GM19452 (cell line): ENCODE results near the gene SEC22A.

ENCODE experiments used
- ATAC-seq: cut with Tn5 transposase; IDR thresholded peaks from one replicate; pipeline ENCODE4 v1.9.1; 2021; ENCODE audit not compliant: unreplicated experiment

The SEC22A gene

GRCh38 chr3:123201557-123202427, at the start of gene SEC22A:
Gene SEC22A, plus strand, starts transcription at chr3:123201943. Its CDS starts 7,275 bp downstream, at chr3:123209218.
- peak; percentile 96 for ATAC-seq

GRCh38 chr3:123152687-123153086, 49.1 kb upstream of the SEC22A start:
- no peak for ATAC-seq

GRCh38 chr3:123153125-123154019, 48.4 kb upstream of the SEC22A start:
- no peak for ATAC-seq

- ATAC-seq: no peak
These were observed 47.4 kb upstream of the SEC22A start for GRCh38 chr3:123154020-123154985.

GRCh38 chr3:123155471-123156011, 46.2 kb upstream of the SEC22A start:
- ATAC-seq: no peak

- ATAC-seq: no peak
These were observed 45.3 kb upstream of the SEC22A start for GRCh38 chr3:123156276-123156995.

GRCh38 chr3:123157209-123157597, 44.5 kb upstream of the SEC22A start:
- ATAC-seq: no peak

GRCh38 chr3:123157598-123158287, 44.0 kb upstream of the SEC22A start:
- no peak for ATAC-seq

GRCh38 chr3:123158330-123158729, 43.4 kb upstream of the SEC22A start:
- no peak for ATAC-seq

GRCh38 chr3:123158899-123159390, 42.8 kb upstream of the SEC22A start:
- ATAC-seq: no peak

- ATAC-seq: no peak
These were observed 41.7 kb upstream of the SEC22A start for GRCh38 chr3:123159926-123160635.

- no peak for ATAC-seq
These were observed 40.6 kb upstream of the SEC22A start for GRCh38 chr3:123161167-123161566.

- no peak for ATAC-seq
These were observed 38.6 kb upstream of the SEC22A start for GRCh38 chr3:123163141-123163540.

GRCh38 chr3:123165163-123165562, 36.6 kb upstream of the SEC22A start:
- ATAC-seq: no peak

- no peak for ATAC-seq
These were observed 34.1 kb upstream of the SEC22A start for GRCh38 chr3:123167686-123168085.

GRCh38 chr3:123168122-123168521, 33.6 kb upstream of the SEC22A start:
- no peak for ATAC-seq

GRCh38 chr3:123168605-123169004, 33.1 kb upstream of the SEC22A start:
- ATAC-seq: no peak

GRCh38 chr3:123169492-123169929, 32.2 kb upstream of the SEC22A start:
- ATAC-seq: no peak
